ENCODE data around the gene CXCL3. TPM values are rescaled to one million over a fixed set of nuclear protein-coding genes. Genes with fewer than 3 reads are reported as not detected.

CXCL3 gene
- total RNA-seq, 1 experiment from 2014 or later: 0.23 TPM

GRCh38 chr4:74085669-74086068, 47.2 kb upstream of the CXCL3 start:
- intact Hi-C loops (cut with micrococcal nuclease; ENCODE audit: unreplicated experiment): no loop called here
- no peak for DNase-seq (ENCODE audit: low read depth, low spot score)
- no peak for ATAC-seq
- no peaks in the 10 kb centered on the region for H3K4me1 ChIP-seq (ENCODE audit: control insufficient read depth, insufficient read depth, low read length)
- ChIA-PET CTCF (no interaction called here), POLR2A (no interaction called here)
- H3K9me3 ChIP-seq (ENCODE audit: control insufficient read depth, insufficient read depth, low read depth, low read length): no peaks in the 10 kb centered on the region
- H3K4me3 ChIP-seq (ENCODE audit: low read depth in 2 of 2, low read length in 2 of 2): no peak overlapping the region
- H3K27me3 ChIP-seq (ENCODE audit: control insufficient read depth, insufficient read depth, low read length): no peaks in the 10 kb centered on the region
- in situ Hi-C loops (cut with HindIII; ENCODE audit: low pct_unique_long_range_greater_than_20kb, low sequenced_read_pairs): no loop called here
- TF ChIP-seq TCF7L2 (IDR thresholded peaks at IDR 0.05; ENCODE audit: low read depth, low read length): no peak
- no peak for TF ChIP-seq POLR2AphosphoS5 (IDR thresholded peaks at IDR 0.05; ENCODE audit: low read depth, low read length)
- TF ChIP-seq SIN3A (IDR thresholded peaks at IDR 0.05; ENCODE audit: borderline replicate concordance, insufficient read depth, low read depth, low read length): no peak
- TF ChIP-seq CTCF (IDR thresholded peaks at IDR 0.05): no peak
- no peak for TF ChIP-seq REST (IDR thresholded peaks at IDR 0.05; ENCODE audit: insufficient read depth in 1 of 2, low read depth in 2 of 2, low read length in 1 of 2)
- no peak overlapping the region for H3K27ac ChIP-seq (ENCODE audit: low read length)
- H3K36me3 ChIP-seq (ENCODE audit: control insufficient read depth, insufficient read depth, low read length): no peaks in the 10 kb centered on the region
- BruUV-seq (replicated peaks): no TSS peak

GRCh38 chr4:74084984-74085383, 46.5 kb upstream of the CXCL3 start:
- Histone ChIP-seq H3K4me1 (ENCODE audit: control insufficient read depth, insufficient read depth, low read length) (no peaks in the 10 kb centered on the region), H3K27me3 (ENCODE audit: control insufficient read depth, insufficient read depth, low read length) (no peaks in the 10 kb centered on the region), H3K36me3 (ENCODE audit: control insufficient read depth, insufficient read depth, low read length) (no peaks in the 10 kb centered on the region), H3K9me3 (ENCODE audit: control insufficient read depth, insufficient read depth, low read depth, low read length) (no peaks in the 10 kb centered on the region), H3K27ac (ENCODE audit: low read length) (no peak overlapping the region), H3K4me3 (ENCODE audit: low read depth in 2 of 2, low read length in 2 of 2) (no peak overlapping the region)
- TF ChIP-seq SIN3A (IDR thresholded peaks at IDR 0.05; ENCODE audit: borderline replicate concordance, insufficient read depth, low read depth, low read length) (no peak), POLR2AphosphoS5 (IDR thresholded peaks at IDR 0.05; ENCODE audit: low read depth, low read length) (no peak), REST (IDR thresholded peaks at IDR 0.05; ENCODE audit: insufficient read depth in 1 of 2, low read depth in 2 of 2, low read length in 1 of 2) (no peak), CTCF (IDR thresholded peaks at IDR 0.05) (no peak)
- CTCF ChIA-PET: no interaction called here
- ATAC-seq (no peak), DNase-seq (ENCODE audit: low read depth, low spot score) (no peak)
- in situ Hi-C loops (cut with HindIII; ENCODE audit: low pct_unique_long_range_greater_than_20kb, low sequenced_read_pairs) (no loop called here), intact Hi-C loops (cut with micrococcal nuclease; ENCODE audit: unreplicated experiment) (no loop called here)
- POLR2A ChIA-PET: no interaction called here
- BruUV-seq (replicated peaks): no TSS peak

Measured in Panc1 (cell line).